ENCODE data around the gene PLAGL1.

The PLAGL1 gene

DNA sequence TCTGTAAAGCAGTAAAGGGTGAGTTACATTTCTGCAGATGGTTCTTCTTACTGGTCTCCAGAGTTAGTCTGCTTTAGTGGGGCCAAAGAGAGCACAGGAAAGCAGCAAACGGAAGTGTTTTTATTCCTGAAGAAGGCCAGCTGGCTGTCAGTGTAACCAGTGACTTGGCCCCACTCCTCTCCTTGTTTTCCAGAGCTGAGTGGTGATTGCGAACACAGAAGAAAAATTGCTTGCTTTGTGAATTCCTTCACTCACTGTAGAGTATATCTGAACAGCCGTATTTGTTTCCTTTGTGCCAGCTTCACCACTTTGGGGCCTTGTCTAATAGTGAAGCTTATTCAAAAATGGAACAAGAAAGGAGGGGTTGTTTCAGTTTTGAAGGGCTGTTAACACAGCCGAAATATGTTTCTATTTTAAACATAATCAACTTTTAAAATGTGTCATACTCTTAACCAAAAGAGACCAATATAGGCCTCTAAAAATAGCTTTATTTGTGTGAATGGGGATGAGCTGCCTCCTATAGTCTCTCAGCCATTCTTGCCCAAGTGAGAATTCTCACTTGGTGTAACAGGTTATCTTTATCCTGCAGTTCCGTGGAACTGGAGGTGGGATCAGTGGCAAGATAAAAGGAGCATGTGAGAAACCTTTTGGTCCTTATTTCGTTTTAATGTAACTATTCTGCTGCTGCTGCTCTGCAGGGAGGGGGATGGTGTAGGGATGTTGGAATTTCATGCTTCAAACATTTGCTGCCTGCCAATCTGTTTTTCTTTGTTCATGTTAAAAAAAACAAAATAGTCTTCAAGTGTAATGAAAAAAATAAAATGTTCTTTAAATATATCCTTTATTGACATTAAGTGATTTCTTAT, 105.9 kb downstream of the PLAGL1 start:
- no peak for DNase-seq (ENCODE audit: extremely low read depth, low read depth)
- TF ChIP-seq, protein P1, sequence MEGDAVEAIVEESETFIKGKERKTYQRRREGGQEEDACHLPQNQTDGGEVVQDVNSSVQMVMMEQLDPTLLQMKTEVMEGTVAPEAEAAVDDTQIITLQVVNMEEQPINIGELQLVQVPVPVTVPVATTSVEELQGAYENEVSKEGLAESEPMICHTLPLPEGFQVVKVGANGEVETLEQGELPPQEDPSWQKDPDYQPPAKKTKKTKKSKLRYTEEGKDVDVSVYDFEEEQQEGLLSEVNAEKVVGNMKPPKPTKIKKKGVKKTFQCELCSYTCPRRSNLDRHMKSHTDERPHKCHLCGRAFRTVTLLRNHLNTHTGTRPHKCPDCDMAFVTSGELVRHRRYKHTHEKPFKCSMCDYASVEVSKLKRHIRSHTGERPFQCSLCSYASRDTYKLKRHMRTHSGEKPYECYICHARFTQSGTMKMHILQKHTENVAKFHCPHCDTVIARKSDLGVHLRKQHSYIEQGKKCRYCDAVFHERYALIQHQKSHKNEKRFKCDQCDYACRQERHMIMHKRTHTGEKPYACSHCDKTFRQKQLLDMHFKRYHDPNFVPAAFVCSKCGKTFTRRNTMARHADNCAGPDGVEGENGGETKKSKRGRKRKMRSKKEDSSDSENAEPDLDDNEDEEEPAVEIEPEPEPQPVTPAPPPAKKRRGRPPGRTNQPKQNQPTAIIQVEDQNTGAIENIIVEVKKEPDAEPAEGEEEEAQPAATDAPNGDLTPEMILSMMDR (IDR thresholded peaks at IDR 0.05; ENCODE audit: low read depth, low read length, missing control alignments) = no peak
- no peak overlapping the region for H3K4me3 ChIP-seq (replicated peaks; ENCODE audit: low read depth, low read length)

DNA sequence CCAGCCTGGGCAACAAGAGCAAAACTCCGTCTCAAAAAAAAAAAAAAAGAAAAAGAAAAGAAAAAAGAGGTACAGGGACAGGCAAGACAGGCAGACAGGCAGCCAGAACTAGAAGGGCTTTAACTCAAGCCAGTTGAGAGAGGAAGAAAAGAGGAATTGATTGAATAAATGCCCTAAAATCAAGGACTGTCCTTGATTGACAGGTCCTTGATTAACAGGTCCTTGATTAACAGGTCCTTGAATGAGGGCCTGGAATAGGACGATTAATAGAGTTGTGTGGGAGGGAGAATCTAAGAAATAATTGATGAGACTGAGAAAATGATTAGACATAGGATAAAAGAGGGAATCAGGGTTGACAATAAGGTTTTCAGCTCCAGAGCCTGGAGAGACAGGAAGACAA, 107.7 kb downstream of the PLAGL1 start:
- DNase-seq (ENCODE audit: extremely low read depth, low read depth) = no peak
- no peak overlapping the region for H3K4me3 ChIP-seq (replicated peaks; ENCODE audit: low read depth, low read length)
- TF ChIP-seq, protein P1 (IDR thresholded peaks at IDR 0.05; ENCODE audit: low read depth, low read length, missing control alignments) = no peak

DNA sequence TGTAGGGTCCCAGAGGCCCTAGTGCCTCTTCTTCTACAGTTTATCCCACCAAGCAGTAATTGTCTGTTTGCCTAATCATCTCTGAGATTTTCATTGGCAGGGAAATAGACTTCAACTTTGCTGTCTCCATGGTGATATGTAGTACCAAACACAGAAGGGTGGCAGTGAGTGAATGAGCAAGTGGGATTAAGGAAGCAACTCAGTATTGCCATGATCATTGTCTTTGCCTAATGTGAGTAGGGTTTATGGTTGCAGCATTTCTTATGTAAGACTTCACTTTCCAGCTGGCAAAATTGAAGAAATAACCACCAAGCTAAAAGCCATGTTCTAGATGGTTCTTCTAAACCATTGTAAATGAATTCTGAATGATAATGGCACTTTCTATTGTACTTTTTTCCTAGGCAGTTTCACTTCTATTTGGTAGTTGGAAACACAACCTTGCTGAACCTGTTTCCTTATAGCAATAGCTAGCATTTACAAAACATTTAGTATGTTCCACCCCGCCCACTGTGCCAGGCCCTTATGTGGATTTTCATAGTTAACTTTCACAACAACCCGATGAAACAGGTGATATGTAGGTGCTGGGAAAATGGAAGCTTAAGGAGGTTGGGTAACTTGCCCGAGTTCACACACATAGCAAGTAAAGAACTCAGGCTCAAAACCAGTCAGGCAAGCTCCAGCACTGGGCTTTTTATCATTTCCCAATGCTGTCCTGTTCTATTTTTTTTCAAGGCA, 111.8 kb downstream of the PLAGL1 start:
- no peak overlapping the region for H3K4me3 ChIP-seq (replicated peaks; ENCODE audit: low read depth, low read length)
- TF ChIP-seq, protein P1 (IDR thresholded peaks at IDR 0.05; ENCODE audit: low read depth, low read length, missing control alignments) = no peak
- DNase-seq (ENCODE audit: extremely low read depth, low read depth) = no peak

DNA sequence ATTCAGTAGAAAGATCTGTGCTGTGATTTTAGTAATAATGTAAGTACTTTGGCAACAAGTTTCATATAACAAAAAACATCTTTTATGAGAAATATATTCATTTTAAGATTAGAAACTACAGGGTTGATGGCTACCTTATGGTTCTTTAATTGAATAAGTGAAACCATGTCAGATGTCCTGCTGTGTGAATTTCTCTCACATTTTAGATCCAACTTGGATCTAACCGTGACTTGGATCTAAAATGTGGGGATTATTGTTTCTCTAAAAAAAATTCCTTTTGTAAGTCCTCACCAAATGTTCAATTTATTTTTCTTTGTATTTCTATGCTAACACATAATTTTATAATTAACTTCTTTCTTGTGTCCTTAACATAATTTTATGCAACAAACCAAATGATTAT, 113.4 kb downstream of the PLAGL1 start:
- no peak for DNase-seq (ENCODE audit: extremely low read depth, low read depth)
- TF ChIP-seq, protein P1 (IDR thresholded peaks at IDR 0.05; ENCODE audit: low read depth, low read length, missing control alignments) = no peak

More for the DNA sequence above, 113.4 kb downstream of the PLAGL1 start:
- no peak overlapping the region for H3K4me3 ChIP-seq (replicated peaks; ENCODE audit: low read depth, low read length)

Measured in HFF-Myc (cell line).